GM19324 (cell line): ENCODE results near the gene SYNE1.
"Not testable (repeated sequence)": the region's sequence is repeated elsewhere in the genome, so short reads cannot be mapped to it uniquely, and the experiment has no call there.

ENCODE experiments used
- ATAC-seq: cut with Tn5 transposase; IDR thresholded peaks from one replicate; pipeline ENCODE4 v1.9.1; 2021; ENCODE audit warnings: mild to moderate bottlenecking, moderate library complexity; ENCODE audit not compliant: unreplicated experiment, low FRiP score

The SYNE1 gene

GRCh38 chr6:152495456-152495855 lies 141.7 kb downstream of the SYNE1 start:
- ATAC-seq, result not testable (repeated sequence)

GRCh38 chr6:152492281-152492680 lies 144.9 kb downstream of the SYNE1 start:
- not testable (repeated sequence) for ATAC-seq

- ATAC-seq, result not testable (repeated sequence)
These were observed 145.7 kb downstream of the SYNE1 start for GRCh38 chr6:152491501-152491900.

GRCh38 chr6:152490971-152491378 lies 146.2 kb downstream of the SYNE1 start:
- not testable (repeated sequence) for ATAC-seq

GRCh38 chr6:152484806-152485205 lies 152.4 kb downstream of the SYNE1 start:
- no peak for ATAC-seq

- no peak for ATAC-seq
These were observed 154.9 kb downstream of the SYNE1 start for GRCh38 chr6:152482289-152482688.

- no peak for ATAC-seq
These were observed 158.7 kb downstream of the SYNE1 start for GRCh38 chr6:152478377-152479010.

GRCh38 chr6:152474354-152474753 lies 162.8 kb downstream of the SYNE1 start:
- no peak for ATAC-seq

- no peak for ATAC-seq
These were observed 164.8 kb downstream of the SYNE1 start for GRCh38 chr6:152472325-152472724.

- no peak for ATAC-seq
These were observed 165.5 kb downstream of the SYNE1 start for GRCh38 chr6:152471456-152472265.

GRCh38 chr6:152463164-152463563 lies 174.0 kb downstream of the SYNE1 start:
- no peak for ATAC-seq

- ATAC-seq, result no peak
These were observed 174.4 kb downstream of the SYNE1 start for GRCh38 chr6:152462716-152463115.

- ATAC-seq, result no peak
These were observed 175.6 kb downstream of the SYNE1 start for GRCh38 chr6:152461556-152461955.

- no peak for ATAC-seq
These were observed 178.2 kb downstream of the SYNE1 start for GRCh38 chr6:152458648-152459644.

GRCh38 chr6:152457949-152458624 lies 179.1 kb downstream of the SYNE1 start:
- no peak for ATAC-seq

- ATAC-seq, result no peak
These were observed 183.2 kb downstream of the SYNE1 start for GRCh38 chr6:152454003-152454402.

GRCh38 chr6:152453421-152453820 lies 183.7 kb downstream of the SYNE1 start:
- no peak for ATAC-seq

GRCh38 chr6:152452639-152453038 lies 184.5 kb downstream of the SYNE1 start:
- ATAC-seq, result no peak

GRCh38 chr6:152450519-152450918 lies 186.6 kb downstream of the SYNE1 start:
- ATAC-seq, result no peak

GRCh38 chr6:152441902-152442301 lies 195.3 kb downstream of the SYNE1 start:
- no peak for ATAC-seq
